ENCODE measurements around the gene CEP85L. TPM values are rescaled to one million over a fixed set of nuclear protein-coding genes. Genes with fewer than 3 reads are reported as not detected.

CEP85L gene
- total RNA-seq, 2 experiments from 2014 or later = 9.6 to 12.0 TPM

DNA sequence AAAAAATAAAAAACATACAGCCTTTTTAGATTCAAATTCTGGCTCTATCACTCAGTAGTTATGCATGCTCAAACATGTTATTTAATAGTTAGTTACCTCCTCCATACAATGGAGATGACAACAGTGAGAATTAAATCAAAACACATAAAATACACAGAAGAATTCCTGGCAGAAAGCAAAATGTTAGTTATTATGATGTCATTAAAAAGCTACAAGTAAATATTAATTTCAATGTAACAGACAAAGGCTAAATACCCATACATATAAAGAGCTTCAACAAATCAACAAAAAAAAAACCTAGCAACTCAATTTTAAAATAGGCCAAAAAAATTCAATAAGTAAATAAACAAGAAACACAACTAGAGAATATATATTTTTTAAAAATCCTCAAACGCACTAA lies 81.9 kb downstream of the CEP85L start:
- ChIA-PET CTCF (ENCODE audit: unreplicated experiment) (no interaction called here), POLR2A (interaction anchor here (0.6 to 1.0 kb wide), 2 partner anchors 9 to 153 kb away, joined by 4 to 6 read pairs; no protein-coding TSS in a partner anchor)
- H3K79me2 ChIP-seq (ENCODE audit: insufficient read depth, low read depth, low read length) = no peaks in the 10 kb centered on the region
- no peak overlapping the region for H3K4me3 ChIP-seq (ENCODE audit: low read depth, low read length, poor library complexity, severe bottlenecking)
- no peaks in the 10 kb centered on the region for H3K36me3 ChIP-seq (ENCODE audit: insufficient read depth, low read length)
- intact Hi-C loops (cut with micrococcal nuclease; ENCODE audit: unreplicated experiment) = loop anchor here (5.0 kb wide), 2 partner anchors 48 to 543 kb away; no protein-coding TSS in a partner anchor
- BruUV-seq (replicated peaks) = no TSS peak
- DNase-seq (ENCODE audit: low spot score) = no peak
- H3K4me2 ChIP-seq (ENCODE audit: low read length) = no peak overlapping the region
- no peak overlapping the region for H3K27ac ChIP-seq (ENCODE audit: low read depth, low read length, poor library complexity, severe bottlenecking)
- no peaks in the 10 kb centered on the region for H3K9me2 ChIP-seq (ENCODE audit: insufficient read depth, low read length)
- peaks cover 4% of the 10 kb centered on the region for H3K4me1 ChIP-seq (ENCODE audit: insufficient read depth, low read length, poor library complexity, severe bottlenecking)
- no peak overlapping the region for H2AFZ ChIP-seq (ENCODE audit: low read length)
- no peaks in the 10 kb centered on the region for H4K20me1 ChIP-seq (ENCODE audit: insufficient read depth, low read length)
- TF ChIP-seq EZH2phosphoT487 (IDR thresholded peaks at IDR 0.05; ENCODE audit: borderline replicate concordance, low read depth, low read length) = no peak
- TF ChIP-seq, protein P1, sequence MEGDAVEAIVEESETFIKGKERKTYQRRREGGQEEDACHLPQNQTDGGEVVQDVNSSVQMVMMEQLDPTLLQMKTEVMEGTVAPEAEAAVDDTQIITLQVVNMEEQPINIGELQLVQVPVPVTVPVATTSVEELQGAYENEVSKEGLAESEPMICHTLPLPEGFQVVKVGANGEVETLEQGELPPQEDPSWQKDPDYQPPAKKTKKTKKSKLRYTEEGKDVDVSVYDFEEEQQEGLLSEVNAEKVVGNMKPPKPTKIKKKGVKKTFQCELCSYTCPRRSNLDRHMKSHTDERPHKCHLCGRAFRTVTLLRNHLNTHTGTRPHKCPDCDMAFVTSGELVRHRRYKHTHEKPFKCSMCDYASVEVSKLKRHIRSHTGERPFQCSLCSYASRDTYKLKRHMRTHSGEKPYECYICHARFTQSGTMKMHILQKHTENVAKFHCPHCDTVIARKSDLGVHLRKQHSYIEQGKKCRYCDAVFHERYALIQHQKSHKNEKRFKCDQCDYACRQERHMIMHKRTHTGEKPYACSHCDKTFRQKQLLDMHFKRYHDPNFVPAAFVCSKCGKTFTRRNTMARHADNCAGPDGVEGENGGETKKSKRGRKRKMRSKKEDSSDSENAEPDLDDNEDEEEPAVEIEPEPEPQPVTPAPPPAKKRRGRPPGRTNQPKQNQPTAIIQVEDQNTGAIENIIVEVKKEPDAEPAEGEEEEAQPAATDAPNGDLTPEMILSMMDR (conservative IDR thresholded peaks at IDR 0.05; ENCODE audit: low read length) = no peak
- peaks cover 3% of the 10 kb centered on the region for H3K9me3 ChIP-seq (ENCODE audit: low read length)

DNA sequence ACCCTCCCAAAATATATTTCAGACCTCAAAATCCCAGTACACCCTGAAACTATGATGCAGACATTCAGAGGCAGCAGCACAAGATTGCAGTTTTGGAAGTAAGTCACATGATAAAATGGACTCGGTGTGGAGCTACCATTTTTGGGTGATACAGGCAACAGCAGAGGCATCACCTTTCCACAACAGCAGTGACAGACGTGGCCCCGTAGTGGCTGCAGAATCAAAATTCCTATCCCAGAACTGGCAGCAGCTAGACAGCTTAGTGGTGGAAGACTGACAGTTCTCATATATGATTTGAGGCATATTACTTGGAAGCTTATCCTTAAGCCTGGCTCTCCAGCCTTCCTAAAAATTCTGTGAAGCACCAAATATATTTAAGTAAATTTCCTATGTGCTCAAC lies 83.4 kb downstream of the CEP85L start:
- Histone ChIP-seq H3K9me3 (ENCODE audit: low read length) (no peaks in the 10 kb centered on the region), H4K20me1 (ENCODE audit: insufficient read depth, low read length) (no peaks in the 10 kb centered on the region), H3K79me2 (ENCODE audit: insufficient read depth, low read depth, low read length) (no peaks in the 10 kb centered on the region), H3K4me1 (ENCODE audit: insufficient read depth, low read length, poor library complexity, severe bottlenecking) (peaks cover 4% of the 10 kb centered on the region), H3K9me2 (ENCODE audit: insufficient read depth, low read length) (no peaks in the 10 kb centered on the region), H2AFZ (ENCODE audit: low read length) (no peak overlapping the region), H3K27ac (ENCODE audit: low read depth, low read length, poor library complexity, severe bottlenecking) (no peak overlapping the region), H3K4me3 (ENCODE audit: low read depth, low read length, poor library complexity, severe bottlenecking) (no peak overlapping the region), H3K4me2 (ENCODE audit: low read length) (no peak overlapping the region), H3K36me3 (ENCODE audit: insufficient read depth, low read length) (no peaks in the 10 kb centered on the region)
- DNase-seq (ENCODE audit: low spot score) = no peak
- no peak for TF ChIP-seq EZH2phosphoT487 (IDR thresholded peaks at IDR 0.05; ENCODE audit: borderline replicate concordance, low read depth, low read length)
- TF ChIP-seq, protein P1 (conservative IDR thresholded peaks at IDR 0.05; ENCODE audit: low read length) = no peak
- BruUV-seq (replicated peaks) = no TSS peak
- CTCF ChIA-PET (ENCODE audit: unreplicated experiment) = no interaction called here
- POLR2A ChIA-PET = interaction anchor here (1.1 kb wide), 1 partner anchor 11 kb away, joined by 3 read pairs; no protein-coding TSS in a partner anchor
- intact Hi-C loops (cut with micrococcal nuclease; ENCODE audit: unreplicated experiment) = loop anchor here (5.0 kb wide), 2 partner anchors 49 to 544 kb away; no protein-coding TSS in a partner anchor

DNA sequence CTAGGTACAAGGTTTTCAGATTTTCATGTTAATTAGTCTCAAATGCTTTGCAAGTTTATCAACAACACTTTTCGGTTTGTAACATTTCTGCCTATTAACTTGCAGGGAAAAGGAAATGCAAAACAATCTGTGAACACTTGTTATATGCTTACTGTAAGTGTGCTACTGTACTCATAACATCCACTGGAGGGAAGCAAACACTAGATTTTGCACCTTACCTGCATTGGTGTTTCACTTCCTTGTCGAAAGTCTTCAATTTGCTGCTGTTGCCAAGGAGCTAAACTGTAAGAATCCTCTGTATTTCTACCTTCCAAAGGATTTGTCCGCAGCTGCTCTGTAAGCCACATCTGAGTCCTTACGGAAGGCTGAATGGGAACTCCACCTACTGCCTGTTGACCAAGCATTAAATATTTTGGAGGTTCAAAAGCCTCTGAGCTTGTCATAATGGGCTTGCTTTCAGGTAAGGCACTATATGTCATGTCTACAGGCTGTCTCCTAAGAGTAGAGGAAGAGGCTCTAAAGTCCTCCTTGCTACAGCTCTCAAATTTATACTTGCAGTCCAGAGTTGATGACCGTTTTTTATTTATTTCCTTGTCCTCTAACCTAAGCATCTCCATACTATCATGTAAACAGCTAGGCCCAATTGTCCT lies 86.0 kb downstream of the CEP85L start:
- CTCF ChIA-PET (ENCODE audit: unreplicated experiment) = interaction anchor here (0.6 to 1.2 kb wide), 4 partner anchors 15 to 992 kb away, joined by 3 to 5 read pairs (median 3); no protein-coding TSS in a partner anchor
- no peaks in the 10 kb centered on the region for H4K20me1 ChIP-seq (ENCODE audit: insufficient read depth, low read length)
- no peaks in the 10 kb centered on the region for H3K9me3 ChIP-seq (ENCODE audit: low read length)
- H3K4me1 ChIP-seq (ENCODE audit: insufficient read depth, low read length, poor library complexity, severe bottlenecking) = peaks cover 4% of the 10 kb centered on the region
- DNase-seq (ENCODE audit: low spot score) = peak; percentile 82
- H3K4me3 ChIP-seq (ENCODE audit: low read depth, low read length, poor library complexity, severe bottlenecking) = no peak overlapping the region
- no peak for TF ChIP-seq EZH2phosphoT487 (IDR thresholded peaks at IDR 0.05; ENCODE audit: borderline replicate concordance, low read depth, low read length)
- TF ChIP-seq, protein P1 (conservative IDR thresholded peaks at IDR 0.05; ENCODE audit: low read length) = peak; percentile 88
- intact Hi-C loops (cut with micrococcal nuclease; ENCODE audit: unreplicated experiment) = loop anchor here (1.0 to 5.0 kb wide), 6 partner anchors 16 to 547 kb away; no protein-coding TSS in a partner anchor
- H3K79me2 ChIP-seq (ENCODE audit: insufficient read depth, low read depth, low read length) = no peaks in the 10 kb centered on the region
- H2AFZ ChIP-seq (ENCODE audit: low read length) = no peak overlapping the region
- H3K4me2 ChIP-seq (ENCODE audit: low read length) = no peak overlapping the region
- no peaks in the 10 kb centered on the region for H3K9me2 ChIP-seq (ENCODE audit: insufficient read depth, low read length)
- BruUV-seq (replicated peaks) = no TSS peak
- POLR2A ChIA-PET = interaction anchor here (0.6 kb wide), 3 partner anchors 10 to 244 kb away, joined by 3 to 5 read pairs (median 3); no protein-coding TSS in a partner anchor
- no peak overlapping the region for H3K27ac ChIP-seq (ENCODE audit: low read depth, low read length, poor library complexity, severe bottlenecking)
- H3K36me3 ChIP-seq (ENCODE audit: insufficient read depth, low read length) = no peaks in the 10 kb centered on the region

Measured in OCI-LY7 (cell line).